Immature natural killer cell (primary cell): ENCODE data around the gene PDLIM5. TPM values are rescaled to one million over a fixed set of nuclear protein-coding genes. Genes with fewer than 3 reads are reported as not detected.
"Not testable (repeated sequence)": the region's sequence is repeated elsewhere in the genome, so short reads cannot be mapped to it uniquely, and the experiment has no call there.

Source experiments
- DNase-seq, 3 donors: peaks; one replicate each; pipeline ENCODE4 v3.0.0; 2022; ENCODE audit warnings: mixed read lengths in 1 of 3
- H3K27ac Mint-ChIP-seq, 6 donors: one replicate each; pipeline ENCODE4 v1.8.0; 2020; ENCODE audit warnings: mixed read lengths in 6 of 6, mild to moderate bottlenecking in 5 of 6, inconsistent platforms in 4 of 6, moderate library complexity in 3 of 6
- H3K27me3 Mint-ChIP-seq, 3 donors: one replicate each; pipeline ENCODE4 v1.8.0; 2020 to 2021; ENCODE audit warnings: low read depth in 3 of 3, mild to moderate bottlenecking in 3 of 3, mixed read lengths in 3 of 3, moderate library complexity in 3 of 3, inconsistent platforms in 1 of 3
- H3K36me3 Mint-ChIP-seq, 3 donors: one replicate each; pipeline ENCODE4 v1.8.0; 2020; ENCODE audit warnings: mixed read lengths in 3 of 3, inconsistent platforms in 2 of 3, mild to moderate bottlenecking in 2 of 3
- H3K4me1 Mint-ChIP-seq, 2 donors: one replicate each; pipeline ENCODE4 v1.8.0; 2020; ENCODE audit warnings: inconsistent platforms in 2 of 2, mild to moderate bottlenecking in 2 of 2, mixed read lengths in 2 of 2, moderate library complexity in 1 of 2
- H3K4me3 Mint-ChIP-seq, 5 donors: one replicate each; pipeline ENCODE4 v1.8.0; 2020; ENCODE audit warnings: mild to moderate bottlenecking in 5 of 5, mixed read lengths in 5 of 5, inconsistent platforms in 3 of 5, moderate library complexity in 3 of 5
- H3K9me3 Mint-ChIP-seq, 6 donors: one replicate each; pipeline ENCODE4 v1.8.0; 2020; ENCODE audit warnings: mild to moderate bottlenecking in 6 of 6, mixed read lengths in 6 of 6, inconsistent platforms in 4 of 6, moderate library complexity in 3 of 6
- polyA plus RNA-seq, 3 donors: library from polyadenylated mRNA; unstranded; fragments of 300-500 nt; fragmentation: Illumina TruSeq; gene quantifications; one replicate each; pipeline ENCODE4 v1.2.3, GENCODE V29; 2021

The PDLIM5 gene
- polyA plus RNA-seq, result 10 to 100 TPM; 38.7 to 57.1 (median 55.8) TPM

GRCh38 chr4:94451695-94452475 lies at the start of gene PDLIM5:
Gene PDLIM5, plus strand, starts transcription at chr4:94451942. Its CDS starts 3,347 bp downstream, at chr4:94455289.
- H3K36me3 Mint-ChIP-seq, result peaks cover 0 to 3% (median 0%) of the 10 kb centered on the region in 3 donors
- H3K4me1 Mint-ChIP-seq, result peaks cover 17 to 21% of the 10 kb centered on the region in 2 donors
- H3K27me3 Mint-ChIP-seq, result peaks cover 4 to 13% (median 8%) of the 10 kb centered on the region in 3 donors
- H3K9me3 Mint-ChIP-seq, result no peaks in the 10 kb centered on the region
- peak within 1 kb of the TSS; percentile 87 to 90 (median 90) for H3K4me3 Mint-ChIP-seq
- H3K27ac Mint-ChIP-seq, result peak within 1 kb of the TSS; percentile 13 to 82 (median 72)
- DNase-seq, result peak; percentile 85 to 88 (median 87)

GRCh38 chr4:94402439-94402838 lies 49.3 kb upstream of the PDLIM5 start:
- not testable (repeated sequence) for DNase-seq, H3K36me3 Mint-ChIP-seq, H3K4me3 Mint-ChIP-seq, H3K27ac Mint-ChIP-seq, H3K9me3 Mint-ChIP-seq, H3K4me1 Mint-ChIP-seq
- peaks cover 0 to 14% (median 2%) of the 10 kb centered on the region in 3 donors for H3K27me3 Mint-ChIP-seq

GRCh38 chr4:94403751-94404150 lies 48.0 kb upstream of the PDLIM5 start:
- peaks cover 0 to 11% (median 2%) of the 10 kb centered on the region in 3 donors for H3K27me3 Mint-ChIP-seq
- no peak overlapping the region for H3K4me3 Mint-ChIP-seq
- H3K36me3 Mint-ChIP-seq, result no peaks in the 10 kb centered on the region
- H3K9me3 Mint-ChIP-seq, result no peaks in the 10 kb centered on the region
- DNase-seq, result no peak
- H3K4me1 Mint-ChIP-seq, result no peaks in the 10 kb centered on the region
- peak overlapping the region in 1 of 6 donors; percentile 13 for H3K27ac Mint-ChIP-seq

- no peaks in the 10 kb centered on the region for H3K36me3 Mint-ChIP-seq
- H3K4me1 Mint-ChIP-seq, result no peaks in the 10 kb centered on the region
- peaks cover 2 to 12% (median 2%) of the 10 kb centered on the region in 3 donors for H3K27me3 Mint-ChIP-seq
- no peaks in the 10 kb centered on the region for H3K9me3 Mint-ChIP-seq
- H3K4me3 Mint-ChIP-seq, result no peak overlapping the region
- H3K27ac Mint-ChIP-seq, result no peak overlapping the region
- peak; percentile 35 to 57 (median 49) for DNase-seq
Observed at GRCh38 chr4:94406668-94407437, 44.9 kb upstream of the PDLIM5 start.

GRCh38 chr4:94407846-94408245 lies 43.9 kb upstream of the PDLIM5 start:
- no peaks in the 10 kb centered on the region for H3K36me3 Mint-ChIP-seq
- H3K27ac Mint-ChIP-seq, result no peak overlapping the region
- no peaks in the 10 kb centered on the region for H3K9me3 Mint-ChIP-seq
- no peak overlapping the region for H3K4me3 Mint-ChIP-seq
- H3K4me1 Mint-ChIP-seq, result no peaks in the 10 kb centered on the region
- H3K27me3 Mint-ChIP-seq, result peaks cover 2 to 18% (median 2%) of the 10 kb centered on the region in 3 donors
- DNase-seq, result no peak

GRCh38 chr4:94408549-94409374 lies 43.0 kb upstream of the PDLIM5 start:
- no peak for DNase-seq
- Mint-ChIP-seq H3K4me3 (no peak overlapping the region), H3K27me3 (peaks cover under 1 to 20% (median 2%) of the 10 kb centered on the region in 3 donors), H3K36me3 (no peaks in the 10 kb centered on the region), H3K27ac (no peak overlapping the region), H3K9me3 (no peaks in the 10 kb centered on the region), H3K4me1 (no peaks in the 10 kb centered on the region)

- H3K4me3 Mint-ChIP-seq, result no peak overlapping the region
- peaks cover 0 to 2% (median 0%) of the 10 kb centered on the region in 6 donors for H3K9me3 Mint-ChIP-seq
- H3K36me3 Mint-ChIP-seq, result no peaks in the 10 kb centered on the region
Observed at GRCh38 chr4:94409375-94409679, 42.4 kb upstream of the PDLIM5 start.

GRCh38 chr4:94409962-94410361 lies 41.8 kb upstream of the PDLIM5 start:
- Mint-ChIP-seq H3K27ac (no peak overlapping the region), H3K27me3 (peaks cover 0 to 16% (median 2%) of the 10 kb centered on the region in 3 donors), H3K4me1 (no peaks in the 10 kb centered on the region), H3K36me3 (no peaks in the 10 kb centered on the region), H3K9me3 (peaks cover 0 to 4% (median 0%) of the 10 kb centered on the region in 6 donors), H3K4me3 (no peak overlapping the region)
- DNase-seq, result no peak

More at GRCh38 chr4:94409375-94409679, 42.4 kb upstream of the PDLIM5 start:
- Mint-ChIP-seq H3K4me1 (no peaks in the 10 kb centered on the region), H3K27ac (no peak overlapping the region), H3K27me3 (peaks cover 0 to 19% (median 2%) of the 10 kb centered on the region in 3 donors)
- no peak for DNase-seq

GRCh38 chr4:94410678-94411206 lies 41.0 kb upstream of the PDLIM5 start:
- H3K36me3 Mint-ChIP-seq, result no peaks in the 10 kb centered on the region
- no peak overlapping the region for H3K27ac Mint-ChIP-seq
- H3K4me3 Mint-ChIP-seq, result no peak overlapping the region
- DNase-seq, result no peak
- H3K9me3 Mint-ChIP-seq, result peaks cover 0 to 4% (median 0%) of the 10 kb centered on the region in 6 donors
- H3K4me1 Mint-ChIP-seq, result no peaks in the 10 kb centered on the region
- H3K27me3 Mint-ChIP-seq, result peaks cover 2 to 15% (median 2%) of the 10 kb centered on the region in 3 donors

- Mint-ChIP-seq H3K9me3 (peaks cover 0 to 4% (median 0%) of the 10 kb centered on the region in 6 donors), H3K27me3 (peaks cover 2 to 19% (median 2%) of the 10 kb centered on the region in 3 donors), H3K4me1 (no peaks in the 10 kb centered on the region), H3K27ac (no peak overlapping the region), H3K4me3 (no peak overlapping the region), H3K36me3 (no peaks in the 10 kb centered on the region)
- DNase-seq, result no peak
Observed at GRCh38 chr4:94411296-94411695, 40.4 kb upstream of the PDLIM5 start.

GRCh38 chr4:94412019-94412657 lies 39.6 kb upstream of the PDLIM5 start:
- no peak for DNase-seq
- no peak overlapping the region for H3K27ac Mint-ChIP-seq
- H3K4me3 Mint-ChIP-seq, result no peak overlapping the region
- H3K36me3 Mint-ChIP-seq, result no peaks in the 10 kb centered on the region
- H3K9me3 Mint-ChIP-seq, result peaks cover 0 to 4% (median 0%) of the 10 kb centered on the region in 6 donors
- H3K27me3 Mint-ChIP-seq, result peaks cover 2 to 24% (median 2%) of the 10 kb centered on the region in 3 donors
- no peaks in the 10 kb centered on the region for H3K4me1 Mint-ChIP-seq

GRCh38 chr4:94412658-94413038 lies 39.1 kb upstream of the PDLIM5 start:
- Mint-ChIP-seq H3K27ac (no peak overlapping the region), H3K9me3 (peaks cover 0 to 4% (median 0%) of the 10 kb centered on the region in 6 donors), H3K4me3 (no peak overlapping the region), H3K27me3 (peaks cover 2 to 24% (median 2%) of the 10 kb centered on the region in 3 donors), H3K4me1 (no peaks in the 10 kb centered on the region), H3K36me3 (no peaks in the 10 kb centered on the region)
- DNase-seq, result no peak
